ENCODE data around the gene PSMD1.

PSMD1 gene

DNA sequence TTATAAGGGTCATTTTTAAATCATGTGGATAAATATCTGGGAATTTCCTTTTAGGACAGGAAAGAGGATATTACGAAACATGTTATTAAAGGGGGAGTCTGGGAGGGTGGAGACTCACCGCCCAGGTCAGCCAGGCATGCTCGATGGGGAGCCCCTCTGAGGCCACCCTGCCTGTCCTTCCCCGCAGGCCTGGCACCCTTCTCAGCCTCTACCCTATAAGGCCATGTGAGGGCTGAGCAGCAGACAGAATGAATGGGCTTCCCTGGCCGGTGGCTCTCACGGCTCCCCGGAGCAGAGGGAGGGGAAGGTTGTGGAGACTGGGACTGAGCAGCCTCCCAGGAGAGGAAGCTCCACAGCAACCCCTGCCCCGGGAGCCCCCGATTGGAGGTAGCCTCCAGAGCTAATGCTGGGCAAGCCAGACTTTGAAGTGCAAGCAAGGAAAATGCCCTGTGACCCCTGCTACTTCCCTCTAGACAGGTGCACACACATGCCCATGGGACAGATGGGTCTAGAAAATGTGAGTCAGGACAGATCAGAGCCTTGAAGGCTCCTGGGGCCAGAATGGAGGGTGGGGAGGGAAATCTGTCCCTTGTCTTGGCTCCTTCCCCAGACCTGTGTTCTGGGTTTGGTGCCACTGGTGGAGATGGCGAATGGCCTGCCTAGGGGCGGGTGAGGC is 128.5 kb downstream of the PSMD1 start:
- Histone ChIP-seq H3K36me3 (ENCODE audit: control insufficient read depth, insufficient read depth, low read length) (no peaks in the 10 kb centered on the region), H3K27me3 (replicated peaks; ENCODE audit: control insufficient read depth, insufficient read depth, low read length) (no peaks in the 10 kb centered on the region), H3K4me3 (replicated peaks; ENCODE audit: low read depth, low read length) (no peak overlapping the region)
- DNase-seq (ENCODE audit: extremely low read depth, insufficient read length) = no peak
- TF ChIP-seq, protein P1, sequence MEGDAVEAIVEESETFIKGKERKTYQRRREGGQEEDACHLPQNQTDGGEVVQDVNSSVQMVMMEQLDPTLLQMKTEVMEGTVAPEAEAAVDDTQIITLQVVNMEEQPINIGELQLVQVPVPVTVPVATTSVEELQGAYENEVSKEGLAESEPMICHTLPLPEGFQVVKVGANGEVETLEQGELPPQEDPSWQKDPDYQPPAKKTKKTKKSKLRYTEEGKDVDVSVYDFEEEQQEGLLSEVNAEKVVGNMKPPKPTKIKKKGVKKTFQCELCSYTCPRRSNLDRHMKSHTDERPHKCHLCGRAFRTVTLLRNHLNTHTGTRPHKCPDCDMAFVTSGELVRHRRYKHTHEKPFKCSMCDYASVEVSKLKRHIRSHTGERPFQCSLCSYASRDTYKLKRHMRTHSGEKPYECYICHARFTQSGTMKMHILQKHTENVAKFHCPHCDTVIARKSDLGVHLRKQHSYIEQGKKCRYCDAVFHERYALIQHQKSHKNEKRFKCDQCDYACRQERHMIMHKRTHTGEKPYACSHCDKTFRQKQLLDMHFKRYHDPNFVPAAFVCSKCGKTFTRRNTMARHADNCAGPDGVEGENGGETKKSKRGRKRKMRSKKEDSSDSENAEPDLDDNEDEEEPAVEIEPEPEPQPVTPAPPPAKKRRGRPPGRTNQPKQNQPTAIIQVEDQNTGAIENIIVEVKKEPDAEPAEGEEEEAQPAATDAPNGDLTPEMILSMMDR (IDR thresholded peaks at IDR 0.05; ENCODE audit: insufficient read depth, low read length, poor library complexity, severe bottlenecking) = no peak

DNA sequence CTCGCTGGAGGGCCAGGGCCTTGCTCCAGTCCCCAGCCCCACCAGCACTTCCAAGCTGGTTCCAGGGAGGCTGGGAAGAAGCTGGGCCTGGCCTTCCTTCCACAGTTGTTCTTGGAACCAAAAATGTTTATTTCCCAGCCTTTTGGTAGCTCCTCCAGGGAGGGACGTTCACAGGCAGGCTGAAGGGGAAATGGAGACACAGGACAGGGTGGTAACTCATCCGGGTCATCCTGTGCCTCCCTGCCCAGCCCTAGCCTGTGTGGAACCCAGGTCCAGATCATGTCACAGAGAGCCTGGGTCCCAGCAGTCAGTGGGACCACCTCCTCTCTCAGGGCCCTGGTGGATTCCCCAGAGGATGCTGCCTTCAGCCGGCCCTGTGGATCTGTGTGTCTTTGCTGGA is 129.2 kb downstream of the PSMD1 start:
- no peak for DNase-seq (ENCODE audit: extremely low read depth, insufficient read length)
- H3K36me3 ChIP-seq (ENCODE audit: control insufficient read depth, insufficient read depth, low read length) = no peaks in the 10 kb centered on the region
- TF ChIP-seq, protein P1 (IDR thresholded peaks at IDR 0.05; ENCODE audit: insufficient read depth, low read length, poor library complexity, severe bottlenecking) = no peak
- no peak overlapping the region for H3K4me3 ChIP-seq (replicated peaks; ENCODE audit: low read depth, low read length)
- H3K27me3 ChIP-seq (replicated peaks; ENCODE audit: control insufficient read depth, insufficient read depth, low read length) = no peaks in the 10 kb centered on the region

DNA sequence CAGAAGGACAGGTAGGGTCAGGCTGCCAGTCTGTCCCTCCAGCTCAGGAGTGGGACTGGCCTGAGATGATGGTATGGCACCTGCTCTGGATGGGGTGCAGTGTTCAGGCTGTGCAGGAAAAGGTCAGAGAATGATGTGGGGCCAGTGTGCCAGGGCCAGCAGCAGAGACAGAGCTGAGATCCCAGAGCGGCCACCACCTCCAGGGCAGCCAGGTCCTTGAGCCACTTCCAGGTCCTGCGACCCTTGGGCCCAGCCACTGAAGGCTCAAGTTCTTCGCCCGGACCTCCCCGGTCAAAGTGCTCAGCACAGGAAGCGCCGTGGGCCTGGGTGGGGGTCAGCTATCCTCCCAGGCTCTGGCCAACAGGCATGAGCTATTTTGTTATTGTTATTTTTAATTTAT is 129.7 kb downstream of the PSMD1 start:
- no peaks in the 10 kb centered on the region for H3K27me3 ChIP-seq (replicated peaks; ENCODE audit: control insufficient read depth, insufficient read depth, low read length)

DNA sequence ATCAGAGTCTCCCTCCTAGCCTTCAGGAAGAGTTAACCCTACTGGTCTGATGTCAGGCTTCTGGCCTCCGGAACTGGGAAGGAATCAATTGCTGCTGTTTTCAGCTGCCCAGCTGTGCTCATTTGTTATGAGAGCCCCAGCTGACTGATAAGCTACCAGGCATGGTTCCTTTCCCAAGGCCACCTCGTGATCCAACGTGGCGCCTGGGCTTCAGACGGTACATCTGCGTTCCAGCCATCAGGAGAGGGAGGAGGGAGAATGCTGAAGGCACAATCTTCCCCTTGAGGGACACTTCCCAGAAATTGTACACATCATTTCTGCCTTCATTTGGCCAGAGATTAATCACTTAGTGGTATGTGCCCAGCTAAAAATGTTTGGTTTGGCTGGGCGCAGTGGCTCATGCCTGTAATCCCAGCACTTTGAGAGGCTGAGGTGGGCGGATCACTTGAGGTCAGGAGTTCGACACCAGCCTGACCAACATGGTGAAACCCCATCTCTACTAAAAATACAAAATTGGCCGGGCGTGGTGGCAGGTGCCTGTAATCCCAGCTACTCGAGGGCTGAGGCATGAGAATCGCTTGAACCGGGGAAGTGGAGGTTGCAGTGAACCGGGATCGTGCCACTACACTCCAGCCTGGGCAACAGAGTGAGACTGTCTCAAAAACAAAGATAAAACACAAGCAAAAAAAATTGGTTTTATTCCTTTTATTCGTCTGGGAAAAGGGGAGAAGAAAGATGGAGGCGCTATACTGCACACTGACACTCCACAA is 131.3 kb downstream of the PSMD1 start:
- H3K27me3 ChIP-seq (replicated peaks; ENCODE audit: control insufficient read depth, insufficient read depth, low read length) = no peaks in the 10 kb centered on the region
- TF ChIP-seq, protein P1 (IDR thresholded peaks at IDR 0.05; ENCODE audit: insufficient read depth, low read length, poor library complexity, severe bottlenecking) = no peak
- no peak for DNase-seq (ENCODE audit: extremely low read depth, insufficient read length)

More for the DNA sequence above, 129.7 kb downstream of the PSMD1 start:
- TF ChIP-seq, protein P1 (IDR thresholded peaks at IDR 0.05; ENCODE audit: insufficient read depth, low read length, poor library complexity, severe bottlenecking) = no peak
- DNase-seq (ENCODE audit: extremely low read depth, insufficient read length) = no peak
- no peaks in the 10 kb centered on the region for H3K36me3 ChIP-seq (ENCODE audit: control insufficient read depth, insufficient read depth, low read length)
- no peak overlapping the region for H3K4me3 ChIP-seq (replicated peaks; ENCODE audit: low read depth, low read length)

DNA sequence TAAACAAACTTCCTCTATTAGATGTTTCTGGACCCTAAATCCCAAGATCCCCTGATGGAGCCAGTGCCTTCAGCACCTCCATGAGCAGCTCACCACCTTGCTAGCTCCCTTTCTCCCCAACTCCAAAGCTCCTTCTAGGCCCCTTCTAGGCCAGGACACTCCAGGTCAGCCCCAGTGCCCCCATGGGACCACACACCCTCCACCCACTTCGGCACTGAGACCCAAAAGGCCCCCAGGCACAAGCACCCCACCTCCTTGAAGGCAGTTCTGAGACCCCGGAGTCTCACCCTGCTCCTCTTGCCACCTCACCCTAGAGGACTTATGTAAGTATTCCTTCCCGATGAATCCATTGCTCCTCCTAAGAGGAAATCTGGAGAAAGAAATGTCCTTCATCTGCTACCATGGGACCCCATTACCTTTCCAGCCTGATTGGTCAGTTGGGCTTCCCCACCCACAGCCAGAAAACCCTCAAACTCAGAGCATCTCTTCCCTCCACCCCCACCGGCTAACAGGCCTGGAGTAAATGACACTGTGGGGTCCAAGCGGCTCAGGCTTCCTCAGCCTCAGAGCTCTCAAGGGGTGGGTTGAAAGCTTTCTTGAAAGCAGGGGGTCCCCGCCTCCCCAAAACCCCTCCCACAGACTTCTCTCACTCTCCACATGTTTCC is 132.0 kb downstream of the PSMD1 start:
- no peak for DNase-seq (ENCODE audit: extremely low read depth, insufficient read length)
- TF ChIP-seq, protein P1 (IDR thresholded peaks at IDR 0.05; ENCODE audit: insufficient read depth, low read length, poor library complexity, severe bottlenecking) = no peak
- Histone ChIP-seq H3K27me3 (replicated peaks; ENCODE audit: control insufficient read depth, insufficient read depth, low read length) (no peaks in the 10 kb centered on the region), H3K4me3 (replicated peaks; ENCODE audit: low read depth, low read length) (no peak overlapping the region), H3K36me3 (ENCODE audit: control insufficient read depth, insufficient read depth, low read length) (no peaks in the 10 kb centered on the region)

More for the DNA sequence above, 131.3 kb downstream of the PSMD1 start:
- no peak overlapping the region for H3K4me3 ChIP-seq (replicated peaks; ENCODE audit: low read depth, low read length)
- no peaks in the 10 kb centered on the region for H3K36me3 ChIP-seq (ENCODE audit: control insufficient read depth, insufficient read depth, low read length)

Data from GM06990 (cell line).